RCC 7860 (cell line): Measurements from ENCODE around the gene NKX3-2.
A peak's percentile ranks its signal among the peaks of the same experiment; 100 is the strongest.

Experiments used
- DNase-seq: peaks from one replicate; pipeline ENCODE4 v3.0.0-alpha.2; 2015; ENCODE audit warnings: low spot score
- FAIRE-seq: peaks from 2 replicates; lab custom pipeline; 2012; peaks lifted over from hg19 to GRCh38; lab: Jason Lieb, UNC

NKX3-2 gene

GRCh38 chr4:13546142-13546940, 2.0 kb upstream of the NKX3-2 start:
- DNase-seq (no peak), FAIRE-seq (no peak)

GRCh38 chr4:13545394-13545808, 1.1 kb upstream of the NKX3-2 start:
- peak; percentile 22 for FAIRE-seq
- no peak for DNase-seq

GRCh38 chr4:13544606-13545393, 492 bp upstream of the NKX3-2 start:
- DNase-seq (peak; percentile 46), FAIRE-seq (no peak)

- FAIRE-seq = no peak
- no peak for DNase-seq
Measured at GRCh38 chr4:13543032-13543838, 1.1 kb downstream of the NKX3-2 start.

- DNase-seq = no peak
- no peak for FAIRE-seq
Measured at GRCh38 chr4:13542577-13543031, 1.7 kb downstream of the NKX3-2 start.

- DNase-seq = no peak
- no peak for FAIRE-seq
Measured at GRCh38 chr4:13541720-13542576, 2.4 kb downstream of the NKX3-2 start.

- no peak for DNase-seq
- FAIRE-seq = no peak
Measured at GRCh38 chr4:13541176-13541604, 3.1 kb downstream of the NKX3-2 start.

- DNase-seq (no peak), FAIRE-seq (no peak)
Measured at GRCh38 chr4:13540446-13541175, 3.7 kb downstream of the NKX3-2 start.

- DNase-seq (no peak), FAIRE-seq (no peak)
Measured at GRCh38 chr4:13539619-13540445, 4.5 kb downstream of the NKX3-2 start.

- no peak for DNase-seq
- no peak for FAIRE-seq
Measured at GRCh38 chr4:13539047-13539618, 5.2 kb downstream of the NKX3-2 start.

- DNase-seq (no peak), FAIRE-seq (no peak)
Measured at GRCh38 chr4:13538427-13538973, 5.8 kb downstream of the NKX3-2 start.

GRCh38 chr4:13537832-13538177, 6.5 kb downstream of the NKX3-2 start:
- no peak for DNase-seq
- no peak for FAIRE-seq

GRCh38 chr4:13537011-13537831, 7.1 kb downstream of the NKX3-2 start:
- no peak for FAIRE-seq

GRCh38 chr4:13536607-13537006, 7.7 kb downstream of the NKX3-2 start:
- DNase-seq (no peak), FAIRE-seq (no peak)

More at GRCh38 chr4:13537011-13537831, 7.1 kb downstream of the NKX3-2 start:
- DNase-seq = no peak

GRCh38 chr4:13535708-13536361, 8.5 kb downstream of the NKX3-2 start:
- no peak for DNase-seq
- FAIRE-seq = no peak

GRCh38 chr4:13535118-13535517, 9.2 kb downstream of the NKX3-2 start:
- DNase-seq (no peak), FAIRE-seq (no peak)
